ENCODE data around the gene COQ10B. TPM values are rescaled to one million over a fixed set of nuclear protein-coding genes. Genes with fewer than 3 reads are reported as not detected.
A peak's percentile ranks its signal among the peaks of the same experiment; 100 is the strongest.

COQ10B gene
- total RNA-seq, 1 donor from 2014 or later = 48.3 TPM

DNA sequence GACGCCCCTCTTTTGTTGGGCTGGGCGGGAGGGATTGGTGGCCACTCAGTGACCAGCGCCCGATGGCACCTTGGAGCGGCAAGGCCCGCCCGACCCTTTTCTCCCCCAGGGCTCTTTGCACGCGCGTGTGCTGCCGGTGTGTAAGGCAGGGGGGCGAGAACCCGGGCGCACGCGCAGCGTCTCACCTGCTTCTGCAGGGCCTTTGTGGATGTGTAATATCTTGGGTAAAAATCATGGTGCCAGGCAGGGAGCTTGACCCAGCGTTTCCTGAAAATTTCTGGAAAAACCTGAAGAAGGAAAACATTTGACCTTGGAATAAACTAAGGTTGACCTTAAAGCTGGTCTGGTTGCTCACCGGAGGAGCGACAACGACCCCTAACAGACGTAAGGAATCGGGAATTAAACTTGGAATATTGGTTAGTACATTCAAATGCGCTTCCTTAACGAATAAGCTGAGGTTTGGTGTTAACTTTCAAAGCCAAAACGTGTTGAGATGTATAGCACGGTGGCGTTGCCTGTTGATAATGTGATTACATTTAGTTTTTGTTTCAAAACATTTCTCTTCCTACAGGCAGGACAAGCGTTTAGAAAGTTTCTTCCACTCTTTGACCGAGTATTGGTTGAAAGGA is 47.3 kb downstream of the COQ10B start:
- no peak for DNase-seq (ENCODE audit: low read depth)

DNA sequence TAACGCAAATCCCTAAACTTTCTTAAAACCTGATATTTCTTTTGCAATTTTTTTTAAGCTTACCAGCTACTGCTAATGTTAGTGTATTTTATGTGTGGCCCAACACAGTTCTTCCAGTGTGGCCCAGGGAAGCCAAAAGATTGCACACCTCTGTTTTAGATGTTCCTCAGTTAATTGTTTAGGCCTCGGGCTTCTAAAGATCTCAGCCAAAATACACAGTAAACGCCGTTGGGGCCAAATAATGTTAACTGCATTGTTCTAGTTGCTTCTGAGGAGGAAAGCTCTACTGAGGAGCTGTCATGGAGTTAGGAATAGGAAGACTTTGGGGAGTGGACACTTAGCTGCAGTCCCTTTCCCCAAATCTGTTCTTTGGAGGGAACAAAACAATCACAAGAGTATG is 48.8 kb downstream of the COQ10B start:
- DNase-seq (ENCODE audit: low read depth) = no peak

DNA sequence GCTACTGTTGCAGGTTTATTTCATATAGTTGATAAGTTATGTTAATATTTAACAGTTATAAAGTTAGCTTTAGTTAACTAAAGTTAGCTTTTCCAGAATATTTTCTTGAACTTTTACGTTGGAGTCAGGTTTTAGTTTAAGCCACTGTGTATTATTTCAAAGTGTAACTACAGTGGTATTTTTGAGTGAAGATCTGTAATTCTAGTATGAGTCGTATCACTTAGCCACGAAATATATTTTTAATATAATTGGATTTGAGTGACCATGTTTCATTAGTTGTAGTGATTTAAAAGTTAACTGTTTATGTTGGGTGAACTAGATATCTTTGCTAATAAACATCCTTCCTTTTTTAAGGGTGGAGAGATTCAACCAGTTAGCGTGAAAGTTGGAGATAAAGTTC is 49.3 kb downstream of the COQ10B start:
- no peak for DNase-seq (ENCODE audit: low read depth)

DNA sequence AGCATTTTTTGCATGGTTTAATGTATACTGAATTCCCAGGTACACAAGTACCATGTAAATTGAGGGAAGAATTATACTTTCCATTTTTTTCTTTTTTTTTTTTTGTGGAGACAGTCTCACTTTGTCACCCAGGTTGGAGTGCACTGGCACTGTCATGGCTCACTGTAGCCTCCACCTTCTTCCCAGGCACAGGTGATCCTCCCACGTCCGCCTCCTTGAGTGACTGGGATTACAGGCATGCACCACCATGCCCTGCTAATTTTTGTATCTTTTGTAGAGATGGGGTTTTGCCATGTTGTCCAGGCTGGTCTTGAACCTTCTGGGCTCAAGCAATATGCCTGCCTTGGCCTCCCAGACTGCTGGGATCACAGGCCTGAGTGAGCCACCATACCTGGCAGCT is 50.6 kb downstream of the COQ10B start:
- DNase-seq (ENCODE audit: low read depth) = no peak

DNA sequence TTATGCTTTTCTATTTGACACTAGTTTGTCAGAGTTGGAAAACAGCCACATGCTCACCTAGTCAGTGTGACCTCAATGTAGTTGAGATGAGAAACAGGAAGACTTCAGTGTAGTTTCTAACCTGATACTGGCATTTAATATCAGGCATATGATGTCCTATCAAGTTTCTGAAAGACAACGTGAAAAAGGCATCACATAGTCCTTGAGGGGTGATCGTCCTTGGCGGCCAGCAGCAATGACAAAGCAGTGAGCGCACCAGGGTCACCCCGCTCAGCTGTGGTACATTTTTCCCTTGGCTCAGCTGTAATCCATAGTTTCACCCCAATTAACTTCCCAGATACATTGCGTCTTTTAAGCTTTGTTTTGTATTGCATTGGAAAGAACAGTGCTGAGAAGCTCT is 51.2 kb downstream of the COQ10B start:
- DNase-seq (ENCODE audit: low read depth) = no peak

DNA sequence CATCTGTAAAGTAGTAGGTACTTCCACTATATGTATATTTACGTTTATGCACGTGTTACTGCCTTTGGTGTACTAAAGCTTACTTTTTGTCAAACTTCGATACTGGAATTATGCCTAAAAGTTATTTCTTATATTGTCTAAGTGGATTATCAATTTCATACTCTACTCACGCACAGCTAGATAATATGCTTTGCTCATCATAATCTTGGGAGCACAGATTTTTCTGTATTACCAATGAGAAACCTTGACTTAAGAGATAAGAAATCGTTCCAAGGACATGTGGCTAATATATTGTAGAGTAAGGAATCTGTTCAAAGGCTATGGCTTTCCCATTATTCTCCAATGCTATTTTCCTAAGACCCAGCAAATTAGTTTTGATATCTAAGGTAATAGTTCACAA is 53.3 kb downstream of the COQ10B start:
- no peak for DNase-seq (ENCODE audit: low read depth)

DNA sequence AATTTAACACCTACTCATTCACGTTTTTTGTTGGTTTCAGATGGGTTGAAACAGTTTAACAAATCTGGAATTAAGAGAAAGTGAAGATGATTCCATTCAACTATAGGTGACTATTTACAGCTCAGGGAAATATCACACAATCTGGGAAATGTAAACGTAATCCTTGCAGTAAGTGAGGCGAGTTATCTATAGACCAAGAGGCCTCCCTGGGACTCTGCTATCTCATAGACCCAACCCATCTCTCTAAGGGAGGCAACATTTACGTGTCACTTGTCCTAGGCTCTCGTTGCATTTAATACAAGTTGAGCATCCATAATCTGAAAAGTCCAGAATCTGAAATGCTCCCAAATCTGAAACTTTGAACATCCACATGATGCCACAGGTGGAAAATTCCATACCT is 60.6 kb downstream of the COQ10B start:
- DNase-seq (ENCODE audit: low read depth) = no peak

DNA sequence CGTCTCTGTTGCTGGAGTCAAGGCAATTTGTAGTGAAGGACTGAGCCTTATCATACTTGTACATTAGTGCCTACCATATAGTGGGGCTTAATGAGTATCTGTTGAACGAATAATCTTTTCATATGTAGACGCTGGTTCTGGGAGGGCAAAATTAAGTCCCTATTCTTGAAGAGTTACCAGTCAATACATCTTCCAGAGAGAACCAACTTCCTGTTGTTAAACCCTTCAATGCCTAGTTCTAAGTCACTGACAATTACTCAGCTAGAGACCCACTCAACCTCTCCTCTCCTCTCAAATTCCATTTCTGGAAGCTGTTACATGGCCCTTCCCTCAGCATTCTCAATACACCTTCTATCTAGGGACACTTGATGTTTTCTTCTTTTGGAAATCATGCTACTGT is 61.4 kb downstream of the COQ10B start:
- peak; percentile 27 for DNase-seq (ENCODE audit: low read depth)

DNA sequence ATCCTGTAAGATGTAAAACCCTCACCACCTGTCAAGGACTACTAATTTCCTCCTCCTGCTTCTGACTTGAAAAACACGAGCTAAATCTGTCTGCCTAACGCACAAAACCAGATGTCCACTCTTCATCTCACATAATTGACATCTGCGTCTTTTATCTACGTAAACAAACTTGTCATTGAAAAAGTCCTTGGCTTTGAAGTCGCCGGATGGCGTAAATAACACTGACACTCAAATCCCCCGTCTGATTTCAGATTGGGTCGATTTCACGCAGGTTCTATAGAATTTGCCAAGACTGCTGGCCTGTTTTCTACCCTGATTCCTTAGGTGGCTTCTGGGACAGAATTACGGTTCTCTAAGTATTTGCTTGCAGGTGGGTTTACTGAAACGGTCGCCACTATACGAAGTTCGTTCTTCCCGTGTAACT is 62.0 kb downstream of the COQ10B start:
- no peak for DNase-seq (ENCODE audit: low read depth)

DNA sequence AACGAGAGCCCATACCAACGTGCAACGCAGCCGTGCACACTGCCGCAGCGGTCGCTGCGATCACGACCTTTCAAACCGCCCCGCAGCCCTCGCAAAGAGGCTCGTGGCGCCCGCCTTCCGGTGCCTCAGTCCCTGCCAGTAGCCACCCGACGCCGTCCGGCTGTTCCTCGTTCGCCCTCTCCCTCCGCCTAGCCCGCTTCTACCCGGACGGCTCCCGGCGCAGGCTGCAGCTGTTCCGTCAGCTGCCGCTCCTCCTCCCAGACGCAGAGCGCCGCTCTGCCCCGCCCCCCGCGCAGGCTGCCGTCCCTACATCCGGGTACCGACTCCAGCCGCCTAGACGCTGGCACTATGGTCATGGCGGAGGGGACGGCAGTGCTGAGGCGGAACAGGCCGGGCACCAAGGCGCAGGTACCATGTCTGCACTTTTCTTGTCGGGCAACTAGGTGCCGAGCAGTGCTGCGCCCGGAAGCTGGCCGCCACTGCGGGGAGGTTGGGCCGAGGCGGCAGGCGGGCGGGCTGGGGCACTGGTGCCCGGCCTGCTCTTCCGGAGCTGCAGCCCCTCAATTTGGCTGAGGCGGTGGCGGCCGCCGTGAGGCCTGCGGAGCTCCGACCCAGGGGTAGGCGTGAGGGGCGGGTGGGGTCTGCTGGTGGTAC is 62.5 kb downstream of the COQ10B start, which contains the start of gene MOB4:
MOB4 (plus strand) TSS at position 328 of the 654 bp plus-strand sequence; CDS start at position 349, 21 bp downstream.
- DNase-seq (ENCODE audit: low read depth) = peak; percentile 77

DNA sequence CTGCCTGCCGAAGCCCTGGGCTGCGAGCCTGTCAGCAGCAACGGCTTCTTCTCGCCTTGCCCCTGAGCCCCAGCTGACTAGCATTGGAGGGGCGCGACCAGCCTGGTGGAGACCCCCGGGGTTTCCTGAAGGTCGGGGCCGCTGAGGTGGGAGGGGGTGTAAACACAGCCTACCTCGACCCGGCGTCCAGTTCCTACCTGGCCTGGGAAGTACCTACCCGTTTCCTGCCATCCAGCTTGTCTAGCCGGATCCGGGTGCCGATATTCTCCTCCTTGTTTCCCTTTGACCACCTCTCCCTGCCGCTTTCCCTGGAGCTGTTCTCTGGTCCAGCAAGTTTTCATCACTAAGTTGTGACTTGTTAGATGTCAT is 63.0 kb downstream of the COQ10B start:
- DNase-seq (ENCODE audit: low read depth) = peak; percentile 38

DNA sequence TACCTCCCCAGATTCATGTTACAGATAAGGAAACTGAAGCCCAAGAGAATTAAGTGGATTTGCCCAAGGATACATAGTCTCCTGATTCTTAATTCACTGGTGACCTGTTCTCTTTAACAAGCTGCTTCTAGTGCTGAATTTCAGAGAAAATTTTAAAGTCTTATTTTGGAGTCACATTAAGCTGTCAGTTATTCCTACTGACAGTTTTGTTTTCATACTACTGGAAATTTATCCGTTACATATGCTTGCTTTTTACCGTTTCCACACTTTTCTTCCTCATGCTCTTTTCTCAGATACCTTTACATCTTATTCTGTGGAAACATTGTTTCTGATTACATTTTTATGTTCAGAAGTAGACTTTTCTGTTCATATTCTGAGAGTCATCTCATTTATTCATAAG is 63.8 kb downstream of the COQ10B start:
- no peak for DNase-seq (ENCODE audit: low read depth)

Other genes with a start within 250 kb of the COQ10B start
- gene ANKRD44, start 142.8 kb upstream of the COQ10B start, total RNA-seq = 9.9 and 16.9 TPM in 2 replicates
- gene SF3B1, start 18.5 kb upstream of the COQ10B start, total RNA-seq = 167 and 258 TPM in 2 replicates
- gene HSPD1, start 46.3 kb downstream of the COQ10B start, total RNA-seq = 218 and 315 TPM in 2 replicates
- gene HSPE1, start 46.8 kb downstream of the COQ10B start, total RNA-seq = 135 and 148 TPM in 2 replicates
- gene MOB4, start 62.5 kb downstream of the COQ10B start, total RNA-seq = 42.6 and 45.1 TPM in 2 replicates
- under 0.01 and 0.05 TPM in 2 replicates for gene RFTN2, start 222.0 kb downstream of the COQ10B start, total RNA-seq

All from renal cortical epithelial cell (primary cell).